Neural cell (in vitro differentiated cells): ENCODE data around the gene PIKFYVE. TPM values are rescaled to one million over a fixed set of nuclear protein-coding genes. Genes with fewer than 3 reads are reported as not detected.

Experiments used
- H2AFZ ChIP-seq: fragments of 200-600, 300-800 bp; sonication (generic), shearing (Covaris generic); 2 replicates; pipeline ENCODE4 v1.6.0; 2014; ENCODE audit warnings: low read depth, mild to moderate bottlenecking, antibody characterized with exemption, low read length, moderate library complexity
- H3F3A ChIP-seq: fragments of 200-600 bp; shearing (Covaris generic); 2 replicates; pipeline ENCODE4 v1.6.1; 2016; ENCODE audit warnings: mild to moderate bottlenecking, moderate library complexity, mixed read lengths, antibody characterized with exemption, low read length; ENCODE audit not compliant: insufficient read depth, poor library complexity, severe bottlenecking
- H3K27ac ChIP-seq: fragments of 200-600, 300-800 bp; sonication (generic), shearing (Covaris generic); 2 replicates; pipeline ENCODE4 v1.5.1; 2014; ENCODE audit warnings: mild to moderate bottlenecking, low read length, moderate library complexity
- H3K27me3 ChIP-seq: fragments of 300-800, 200-600 bp; sonication (generic), shearing (Covaris generic); 2 replicates; pipeline ENCODE4 v1.6.0; 2014; ENCODE audit warnings: mild to moderate bottlenecking, low read depth, low read length, moderate library complexity; ENCODE audit not compliant: insufficient read depth
- H3K36me3 ChIP-seq: fragments of 300-800, 200-600 bp; sonication (generic), shearing (Covaris generic); 2 replicates; pipeline ENCODE4 v1.5.1; 2014; ENCODE audit warnings: mild to moderate bottlenecking, antibody characterized with exemption, low read length, moderate library complexity; ENCODE audit not compliant: insufficient read depth
- H3K4me2 ChIP-seq: fragments of 300-800, 200-600 bp; sonication (generic), shearing (Covaris generic); 2 replicates; pipeline ENCODE4 v1.6.0; 2014; ENCODE audit warnings: mild to moderate bottlenecking, low read length
- H3K4me3 ChIP-seq: fragments of 300-800, 200-600 bp; sonication (generic), shearing (Covaris generic); 2 replicates; pipeline ENCODE4 v1.5.1; 2014; ENCODE audit warnings: mild to moderate bottlenecking, low read length, moderate library complexity
- H3K79me2 ChIP-seq: fragments of 200-600 bp; shearing (Covaris generic); replicated peaks from 2 replicates; pipeline ENCODE4 v1.6.0; 2014; ENCODE audit warnings: mild to moderate bottlenecking, low read length, moderate library complexity; ENCODE audit not compliant: insufficient read depth
- H3K9ac ChIP-seq: fragments of 300-800, 200-600 bp; sonication (generic), shearing (Covaris generic); 2 replicates; pipeline ENCODE4 v1.6.1; 2016; ENCODE audit warnings: mild to moderate bottlenecking, low read length, mixed read lengths
- H3K9me2 ChIP-seq: fragments of 200-600 bp; shearing (Covaris generic); 2 replicates; pipeline ENCODE4 v1.6.1; 2016; ENCODE audit warnings: mild to moderate bottlenecking, low read length, mixed read lengths; ENCODE audit not compliant: insufficient read depth
- H3K9me3 ChIP-seq: fragments of 200-600, 300-800 bp; sonication (generic), shearing (Covaris generic); 2 replicates; pipeline ENCODE4 v1.6.1; 2016; ENCODE audit warnings: mild to moderate bottlenecking, mixed run types, low read length, moderate library complexity, mixed read lengths
- H4K20me1 ChIP-seq: fragments of 200-600 bp; shearing (Covaris generic); 2 replicates; pipeline ENCODE4 v1.6.1; 2016; ENCODE audit warnings: mild to moderate bottlenecking, mixed run types; ENCODE audit not compliant: insufficient read depth
- CTCF ChIP-seq: fragments of 450-650 bp; IDR thresholded peaks from 2 replicates; pipeline ENCODE4 v1.5.1; 2014; ENCODE audit warnings: antibody characterized with exemption, mild to moderate bottlenecking, moderate library complexity; ENCODE audit not compliant: poor library complexity, severe bottlenecking
- EP300 ChIP-seq: fragments of 450-650 bp; conservative IDR thresholded peaks from 2 replicates; pipeline ENCODE4 v1.6.1; 2014; ENCODE audit warnings: antibody characterized with exemption, mild to moderate bottlenecking, moderate library complexity; ENCODE audit not compliant: poor library complexity, severe bottlenecking
- MXI1 ChIP-seq: fragments of 450-650 bp; conservative IDR thresholded peaks from 2 replicates; pipeline ENCODE4 v1.6.1; 2014; ENCODE audit warnings: antibody characterized with exemption, mild to moderate bottlenecking; ENCODE audit not compliant: poor library complexity, severe bottlenecking
- POLR2AphosphoS5 ChIP-seq: IDR thresholded peaks from 2 replicates; pipeline ENCODE4 v1.6.1; 2012
- RAD21 ChIP-seq: fragments of 450-650 bp; conservative IDR thresholded peaks from 2 replicates; pipeline ENCODE4 v1.6.1; 2014; ENCODE audit warnings: antibody characterized with exemption, mild to moderate bottlenecking, moderate library complexity
- REST ChIP-seq: IDR thresholded peaks from 2 replicates; pipeline ENCODE4 v1.6.1; 2012; ENCODE audit warnings: borderline replicate concordance
- SMC3 ChIP-seq: fragments of 450-650 bp; conservative IDR thresholded peaks from 2 replicates; pipeline ENCODE4 v1.6.1; 2014; ENCODE audit warnings: antibody characterized with exemption, mild to moderate bottlenecking, moderate library complexity; ENCODE audit not compliant: poor library complexity
- TAF1 ChIP-seq: IDR thresholded peaks from 2 replicates; pipeline ENCODE4 v1.6.1; 2012; ENCODE audit warnings: low read depth
- polyA plus RNA-seq: library from polyadenylated mRNA; depleted of rRNA; stranded (reverse); fragments of >200 nt; gene quantifications from 2 replicates; pipeline ENCODE4 v1.2.3, GENCODE V29; 2014

PIKFYVE gene
- polyA plus RNA-seq, 1 donor from 2014 or later: 27.1 TPM

- Histone ChIP-seq H3K9me3 (no peaks in the 10 kb centered on the region), H4K20me1 (no peaks in the 10 kb centered on the region), H3F3A (no peaks in the 10 kb centered on the region), H2AFZ (no peak within 1 kb of the TSS), H3K27ac (no peak within 1 kb of the TSS), H3K9me2 (no peaks in the 10 kb centered on the region), H3K36me3 (no peaks in the 10 kb centered on the region), H3K79me2 (no peaks in the 10 kb centered on the region), H3K4me2 (no peak within 1 kb of the TSS), H3K9ac (no peak within 1 kb of the TSS), H3K27me3 (peaks cover 22% of the 10 kb centered on the region), H3K4me3 (peak within 1 kb of the TSS; percentile 64)
- TF ChIP-seq SMC3: no peak
- TF ChIP-seq TAF1: peak; percentile 30
- no peak for TF ChIP-seq EP300
- no peak for TF ChIP-seq POLR2AphosphoS5
- no peak for TF ChIP-seq REST
- TF ChIP-seq MXI1: peak; percentile 20
Measured at GRCh38 chr2:208406474-208407451, 140.7 kb downstream of the PIKFYVE start, which contains the start of gene PTH2R. Gene PTH2R (plus strand): TSS chr2:208406792. CDS start chr2:208407044, 252 bp downstream.

GRCh38 chr2:208407667-208408066, 141.6 kb downstream of the PIKFYVE start:
- Histone ChIP-seq H3K4me2 (no peak overlapping the region), H3K36me3 (no peaks in the 10 kb centered on the region), H3F3A (no peaks in the 10 kb centered on the region), H4K20me1 (no peaks in the 10 kb centered on the region), H3K79me2 (no peaks in the 10 kb centered on the region), H3K27ac (no peak overlapping the region), H3K9ac (no peak overlapping the region), H2AFZ (no peak overlapping the region), H3K9me2 (no peaks in the 10 kb centered on the region), H3K4me3 (peak overlapping the region; percentile 64), H3K27me3 (peaks cover 22% of the 10 kb centered on the region), H3K9me3 (no peaks in the 10 kb centered on the region)
- TF ChIP-seq SMC3: peak; percentile 88
- no peak for TF ChIP-seq TAF1
- no peak for TF ChIP-seq POLR2AphosphoS5
- TF ChIP-seq RAD21: peak; percentile 90
- no peak for TF ChIP-seq EP300
- TF ChIP-seq CTCF: peak; percentile 82

Other genes starting within 250 kb of the PIKFYVE start
- 10.7 and 13.4 TPM in 2 replicates for gene PLEKHM3, start 240.7 kb upstream of the PIKFYVE start, polyA plus RNA-seq
- not detected in 2 replicates for gene CRYGD, start 141.7 kb upstream of the PIKFYVE start, polyA plus RNA-seq
- gene CRYGC, start 136.4 kb upstream of the PIKFYVE start, polyA plus RNA-seq: not detected in 2 replicates
- not detected in 2 replicates for gene CRYGB, start 120.1 kb upstream of the PIKFYVE start, polyA plus RNA-seq
- not detected in 2 replicates for gene CRYGA, start 102.7 kb upstream of the PIKFYVE start, polyA plus RNA-seq
- 68.0 and 71.5 TPM in 2 replicates for gene C2orf80, start 76.2 kb upstream of the PIKFYVE start, polyA plus RNA-seq
- 316 and 354 TPM in 2 replicates for gene IDH1, start 11.2 kb upstream of the PIKFYVE start, polyA plus RNA-seq
- not detected in 2 replicates for gene PTH2R, start 140.5 kb downstream of the PIKFYVE start, polyA plus RNA-seq